Endothelial cell (in vitro differentiated cells): ENCODE measurements around the gene RAB1A. TPM values are rescaled to one million over a fixed set of nuclear protein-coding genes. Genes with fewer than 3 reads are reported as not detected.

ENCODE experiments used
- DNase-seq: peaks from one replicate; pipeline ENCODE4 v3.0.0; 2021; ENCODE audit warnings: low spot score
- H3K27ac Mint-ChIP-seq: one replicate; pipeline ENCODE4 v1.8.0; 2021; ENCODE audit warnings: mixed read lengths, inconsistent platforms; ENCODE audit not compliant: unreplicated experiment
- H3K27me3 Mint-ChIP-seq: one replicate; pipeline ENCODE4 v1.8.0; 2021; ENCODE audit warnings: mild to moderate bottlenecking, moderate library complexity, mixed read lengths, inconsistent platforms; ENCODE audit not compliant: unreplicated experiment
- H3K36me3 Mint-ChIP-seq: one replicate; pipeline ENCODE4 v1.8.0; 2021; ENCODE audit warnings: mild to moderate bottlenecking, low read depth, mixed read lengths, inconsistent platforms; ENCODE audit not compliant: unreplicated experiment
- H3K4me1 Mint-ChIP-seq: one replicate; pipeline ENCODE4 v1.8.0; 2021; ENCODE audit warnings: mild to moderate bottlenecking, mixed read lengths, inconsistent platforms; ENCODE audit not compliant: unreplicated experiment
- H3K4me3 Mint-ChIP-seq: one replicate; pipeline ENCODE4 v1.8.0; 2021; ENCODE audit warnings: mild to moderate bottlenecking, mixed read lengths, inconsistent platforms; ENCODE audit not compliant: unreplicated experiment
- H3K9me3 Mint-ChIP-seq: one replicate; pipeline ENCODE4 v1.8.0; 2021; ENCODE audit warnings: mixed read lengths, inconsistent platforms; ENCODE audit not compliant: unreplicated experiment
- CTCF ChIP-seq: fragments of 200-600 bp; sonication (generic); IDR thresholded peaks from one replicate; pipeline ENCODE4 v1.5.0; 2021; ENCODE audit warnings: antibody characterized with exemption; ENCODE audit not compliant: unreplicated experiment
- total RNA-seq: library from RNA; stranded (reverse); fragmentation: NEBNext Ultra II Directional; extraction: Animal tissue kit (Norgen Biotek cat#: 25700); gene quantifications from one replicate; pipeline ENCODE4 v1.2.1, GENCODE V29; 2021; ENCODE audit not compliant: unreplicated experiment

The RAB1A gene
- total RNA-seq, 1 donor from 2014 or later: 160 TPM

DNA sequence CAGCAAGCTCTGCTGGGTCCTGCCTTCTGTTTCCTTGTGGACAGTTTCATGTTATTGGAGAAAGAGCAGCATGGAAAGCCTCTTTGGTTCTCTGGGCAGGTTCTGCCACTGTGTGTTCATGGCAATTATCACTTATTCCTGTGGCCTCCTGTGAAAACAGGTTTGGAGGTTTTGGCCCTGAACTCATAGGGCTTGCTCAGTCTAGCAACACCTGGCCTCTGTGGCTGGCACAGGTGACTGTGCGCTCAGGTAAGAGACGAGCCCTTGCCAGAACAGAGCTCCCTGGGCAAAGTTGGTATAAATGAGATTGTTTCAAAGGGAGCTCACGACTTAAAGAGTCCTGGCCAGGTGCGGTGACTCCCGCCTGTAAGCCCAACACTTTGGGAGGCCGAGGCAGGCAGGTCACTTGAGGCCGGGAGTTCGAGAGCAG, 68.0 kb downstream of the RAB1A start:
- Mint-ChIP-seq H3K27ac (no peak overlapping the region), H3K4me1 (peaks cover 58% of the 10 kb centered on the region)

DNA sequence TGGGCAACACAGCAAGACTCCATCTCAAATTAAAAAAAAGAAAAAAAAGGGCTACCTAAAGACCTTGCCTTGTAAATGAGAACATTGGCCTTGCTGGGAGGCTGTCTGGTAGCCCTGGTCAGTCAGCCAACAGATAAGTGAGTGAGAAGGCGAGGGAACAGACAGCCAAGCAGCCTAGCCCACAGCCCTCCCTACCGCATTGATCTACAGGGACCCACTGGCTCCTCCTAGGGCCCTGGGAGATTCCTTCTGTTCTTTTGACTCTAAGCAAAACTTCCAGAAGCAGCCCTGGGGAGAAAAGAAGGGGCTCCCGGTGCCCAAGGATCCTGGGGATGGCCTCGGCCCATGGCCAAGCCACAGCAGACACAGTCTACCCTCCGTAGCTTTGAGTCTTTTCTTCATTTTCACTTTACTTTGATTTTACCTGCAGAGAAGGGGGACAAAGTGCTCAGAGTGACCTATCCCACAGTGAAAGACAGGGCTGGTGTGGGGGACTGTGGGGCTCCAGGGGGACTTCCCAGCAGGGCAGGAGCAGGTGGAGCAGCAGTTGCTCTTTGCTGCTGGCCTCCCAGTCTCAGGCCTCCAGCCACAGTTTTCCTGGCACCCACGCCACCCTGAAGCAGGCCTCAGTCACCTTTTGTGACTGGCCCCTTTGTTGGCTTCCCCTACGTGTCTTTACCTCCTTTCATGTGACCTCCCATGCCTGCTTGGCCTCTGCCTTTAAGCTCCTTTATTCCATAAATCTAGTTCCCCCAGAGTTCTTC, 68.6 kb downstream of the RAB1A start:
- H3K27me3 Mint-ChIP-seq: peaks cover 13% of the 10 kb centered on the region
- peaks cover 59% of the 10 kb centered on the region for H3K4me1 Mint-ChIP-seq
- H3K36me3 Mint-ChIP-seq: peaks cover 18% of the 10 kb centered on the region
- DNase-seq: no peak
- no peak overlapping the region for H3K4me3 Mint-ChIP-seq
- H3K9me3 Mint-ChIP-seq: no peaks in the 10 kb centered on the region
- TF ChIP-seq CTCF: no peak
- H3K27ac Mint-ChIP-seq: no peak overlapping the region

More for the DNA sequence above, 68.0 kb downstream of the RAB1A start:
- Mint-ChIP-seq H3K36me3 (peaks cover 17% of the 10 kb centered on the region), H3K4me3 (no peak overlapping the region), H3K27me3 (peaks cover 13% of the 10 kb centered on the region), H3K9me3 (no peaks in the 10 kb centered on the region)
- no peak for DNase-seq
- TF ChIP-seq CTCF: no peak

DNA sequence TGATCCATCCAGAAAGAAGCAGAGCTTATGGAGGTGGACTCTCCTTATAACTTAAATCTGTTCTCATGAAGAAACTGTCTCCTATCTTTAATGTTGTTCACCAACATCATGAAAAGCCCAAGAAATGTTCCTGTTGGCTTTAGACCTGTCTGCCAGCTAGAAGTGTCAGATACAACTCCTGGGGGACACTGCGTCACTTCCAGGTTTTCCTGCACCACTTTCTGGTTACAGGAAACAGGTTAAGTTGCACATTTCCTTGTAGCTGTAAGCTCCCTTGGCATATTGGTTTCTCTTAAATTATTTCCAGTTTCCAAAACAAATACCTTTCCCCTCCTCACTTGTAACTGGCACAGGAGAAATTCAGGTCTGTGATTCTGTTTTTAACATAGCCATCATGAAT, 70.8 kb downstream of the RAB1A start:
- DNase-seq: no peak
- Mint-ChIP-seq H3K4me3 (peak overlapping the region; percentile 93), H3K27ac (peak overlapping the region; percentile 94), H3K9me3 (no peaks in the 10 kb centered on the region), H3K4me1 (peaks cover 63% of the 10 kb centered on the region), H3K27me3 (peaks cover 20% of the 10 kb centered on the region), H3K36me3 (peaks cover 21% of the 10 kb centered on the region)
- TF ChIP-seq CTCF: no peak

GRCh38 chr2:65057391-65058052, 72.4 kb downstream of the RAB1A start:
- no peak for TF ChIP-seq CTCF
- H3K36me3 Mint-ChIP-seq: peaks cover 23% of the 10 kb centered on the region
- peaks cover 20% of the 10 kb centered on the region for H3K27me3 Mint-ChIP-seq
- DNase-seq: no peak
- peak overlapping the region; percentile 90 for H3K27ac Mint-ChIP-seq
- no peaks in the 10 kb centered on the region for H3K9me3 Mint-ChIP-seq
- peak overlapping the region; percentile 93 for H3K4me3 Mint-ChIP-seq
- peaks cover 54% of the 10 kb centered on the region for H3K4me1 Mint-ChIP-seq

- H3K9me3 Mint-ChIP-seq: no peaks in the 10 kb centered on the region
- peak overlapping the region; percentile 93 for H3K4me3 Mint-ChIP-seq
- no peak for TF ChIP-seq CTCF
- peaks cover 53% of the 10 kb centered on the region for H3K4me1 Mint-ChIP-seq
- DNase-seq: no peak
- H3K27ac Mint-ChIP-seq: peak overlapping the region; percentile 90
- peaks cover 23% of the 10 kb centered on the region for H3K36me3 Mint-ChIP-seq
- peaks cover 20% of the 10 kb centered on the region for H3K27me3 Mint-ChIP-seq
These were observed 72.9 kb downstream of the RAB1A start for GRCh38 chr2:65057054-65057375.
